DOHH2 (cell line): ENCODE measurements around the gene TARS3.
A peak's percentile ranks its signal among the peaks of the same experiment; 100 is the strongest.

Experiments used
- H3F3A ChIP-seq: fragments of 200-600 bp; sonication (generic), shearing (Covaris generic); 2 replicates; pipeline ENCODE4 v1.6.0; 2016; ENCODE audit warnings: antibody characterized with exemption, mild to moderate bottlenecking; ENCODE audit not compliant: control insufficient read depth, insufficient read depth
- H3K27ac ChIP-seq: fragments of 200-600 bp; sonication (generic); 2 replicates; pipeline ENCODE4 v1.5.1; 2014; ENCODE audit warnings: low read depth, mild to moderate bottlenecking, low read length, moderate library complexity
- H3K27me3 ChIP-seq: fragments of 200-600 bp; sonication (generic); 2 replicates; pipeline ENCODE4 v1.6.1; 2014; ENCODE audit warnings: mild to moderate bottlenecking, low read length, mixed read lengths; ENCODE audit not compliant: control insufficient read depth
- H3K36me3 ChIP-seq: fragments of 200-600 bp; sonication (generic); 2 replicates; pipeline ENCODE4 v1.6.1; 2014; ENCODE audit warnings: mild to moderate bottlenecking, low read length, moderate library complexity, mixed read lengths; ENCODE audit not compliant: control insufficient read depth
- H3K4me1 ChIP-seq: fragments of 200-600 bp; sonication (generic); 2 replicates; pipeline ENCODE4 v1.6.1; 2014; ENCODE audit warnings: mild to moderate bottlenecking, low read length, mixed read lengths; ENCODE audit not compliant: control insufficient read depth
- H3K4me2 ChIP-seq: fragments of 200-600 bp; sonication (generic); 2 replicates; pipeline ENCODE4 v1.6.0; 2014; ENCODE audit warnings: mild to moderate bottlenecking, low read length, moderate library complexity
- H3K4me3 ChIP-seq: fragments of 200-600 bp; sonication (generic); 2 replicates; pipeline ENCODE4 v1.5.1; 2014; ENCODE audit warnings: mild to moderate bottlenecking, low read length, mixed read lengths
- H3K79me2 ChIP-seq: fragments of 200-600 bp; sonication (generic); 2 replicates; pipeline ENCODE4 v1.6.1; 2014; ENCODE audit warnings: mild to moderate bottlenecking, low read length, mixed read lengths; ENCODE audit not compliant: control insufficient read depth
- H3K9me2 ChIP-seq: fragments of 200-600 bp; sonication (generic); replicated peaks from 2 replicates; pipeline ENCODE4 v1.6.1; 2014; ENCODE audit warnings: mild to moderate bottlenecking, low read length, mixed read lengths; ENCODE audit not compliant: control insufficient read depth
- H3K9me3 ChIP-seq: fragments of 200-600 bp; sonication (generic); 2 replicates; pipeline ENCODE4 v1.6.1; 2014; ENCODE audit warnings: antibody characterized with exemption, low read length, mixed read lengths; ENCODE audit not compliant: control insufficient read depth, insufficient read depth
- H4K20me1 ChIP-seq: fragments of 200-600 bp; sonication (generic); 2 replicates; pipeline ENCODE4 v1.6.0; 2014; ENCODE audit warnings: low read depth, mild to moderate bottlenecking, antibody characterized with exemption, low read length, moderate library complexity; ENCODE audit not compliant: control insufficient read depth, insufficient read depth
- EZH2phosphoT487 ChIP-seq: fragments of 200-600 bp; sonication (generic); IDR thresholded peaks from 2 replicates; pipeline ENCODE4 v1.6.1; 2017; ENCODE audit warnings: borderline replicate concordance, mild to moderate bottlenecking, antibody characterized with exemption, low read length, moderate library complexity, mixed read lengths
- TF ChIP-seq, protein P1 (sequence below): fragments of 200-600 bp; sonication (generic); IDR thresholded peaks from one replicate; pipeline ENCODE4 v1.5.1; 2014; ENCODE audit warnings: antibody characterized with exemption, mild to moderate bottlenecking, low read depth, low read length; ENCODE audit not compliant: poor library complexity, severe bottlenecking

The TARS3 gene

DNA sequence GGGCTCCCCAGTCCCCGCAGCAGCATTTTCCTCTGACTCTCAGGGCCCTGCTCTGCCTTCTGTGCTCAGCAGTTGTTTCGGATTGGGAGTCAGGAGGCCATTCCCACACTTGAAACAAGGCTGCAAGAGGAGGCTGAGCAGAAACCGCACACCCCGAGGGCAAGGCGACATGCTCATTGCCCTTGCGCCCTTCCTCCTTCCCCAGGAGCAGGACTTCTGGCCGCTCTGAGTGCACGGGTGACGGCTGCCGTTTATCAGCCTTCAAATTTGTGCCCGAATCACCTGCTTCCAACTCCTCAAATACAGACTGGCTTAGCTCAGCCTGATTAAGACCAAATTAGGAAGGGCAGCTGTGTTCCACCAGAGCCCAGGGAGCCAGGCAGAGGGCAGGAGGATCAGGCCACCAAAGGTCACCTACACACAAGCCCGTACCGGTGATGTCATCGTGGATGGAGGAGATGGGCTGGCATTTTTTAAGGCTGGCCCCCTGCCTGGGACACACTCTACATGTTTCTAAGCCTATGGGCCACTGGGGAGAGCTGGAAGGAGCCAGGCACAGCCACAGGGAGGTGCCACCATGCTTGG is 110.2 kb downstream of the TARS3 start:
- H3K4me2 ChIP-seq, result 0 out of 2 replicates have a peak overlapping the region, but pooled peaks have one; percentile 5
- no peak overlapping the region for H3K4me3 ChIP-seq
- no peaks in the 10 kb centered on the region for H3K79me2 ChIP-seq
- TF ChIP-seq, protein P1, sequence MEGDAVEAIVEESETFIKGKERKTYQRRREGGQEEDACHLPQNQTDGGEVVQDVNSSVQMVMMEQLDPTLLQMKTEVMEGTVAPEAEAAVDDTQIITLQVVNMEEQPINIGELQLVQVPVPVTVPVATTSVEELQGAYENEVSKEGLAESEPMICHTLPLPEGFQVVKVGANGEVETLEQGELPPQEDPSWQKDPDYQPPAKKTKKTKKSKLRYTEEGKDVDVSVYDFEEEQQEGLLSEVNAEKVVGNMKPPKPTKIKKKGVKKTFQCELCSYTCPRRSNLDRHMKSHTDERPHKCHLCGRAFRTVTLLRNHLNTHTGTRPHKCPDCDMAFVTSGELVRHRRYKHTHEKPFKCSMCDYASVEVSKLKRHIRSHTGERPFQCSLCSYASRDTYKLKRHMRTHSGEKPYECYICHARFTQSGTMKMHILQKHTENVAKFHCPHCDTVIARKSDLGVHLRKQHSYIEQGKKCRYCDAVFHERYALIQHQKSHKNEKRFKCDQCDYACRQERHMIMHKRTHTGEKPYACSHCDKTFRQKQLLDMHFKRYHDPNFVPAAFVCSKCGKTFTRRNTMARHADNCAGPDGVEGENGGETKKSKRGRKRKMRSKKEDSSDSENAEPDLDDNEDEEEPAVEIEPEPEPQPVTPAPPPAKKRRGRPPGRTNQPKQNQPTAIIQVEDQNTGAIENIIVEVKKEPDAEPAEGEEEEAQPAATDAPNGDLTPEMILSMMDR, result no peak
- no peak for TF ChIP-seq EZH2phosphoT487
- no peaks in the 10 kb centered on the region for H3F3A ChIP-seq
- no peaks in the 10 kb centered on the region for H4K20me1 ChIP-seq
- no peak overlapping the region for H3K27ac ChIP-seq
- H3K9me2 ChIP-seq, result no peaks in the 10 kb centered on the region
- no peaks in the 10 kb centered on the region for H3K27me3 ChIP-seq
- H3K9me3 ChIP-seq, result no peaks in the 10 kb centered on the region
- H3K36me3 ChIP-seq, result no peaks in the 10 kb centered on the region
- H3K4me1 ChIP-seq, result peaks cover 8% of the 10 kb centered on the region

DNA sequence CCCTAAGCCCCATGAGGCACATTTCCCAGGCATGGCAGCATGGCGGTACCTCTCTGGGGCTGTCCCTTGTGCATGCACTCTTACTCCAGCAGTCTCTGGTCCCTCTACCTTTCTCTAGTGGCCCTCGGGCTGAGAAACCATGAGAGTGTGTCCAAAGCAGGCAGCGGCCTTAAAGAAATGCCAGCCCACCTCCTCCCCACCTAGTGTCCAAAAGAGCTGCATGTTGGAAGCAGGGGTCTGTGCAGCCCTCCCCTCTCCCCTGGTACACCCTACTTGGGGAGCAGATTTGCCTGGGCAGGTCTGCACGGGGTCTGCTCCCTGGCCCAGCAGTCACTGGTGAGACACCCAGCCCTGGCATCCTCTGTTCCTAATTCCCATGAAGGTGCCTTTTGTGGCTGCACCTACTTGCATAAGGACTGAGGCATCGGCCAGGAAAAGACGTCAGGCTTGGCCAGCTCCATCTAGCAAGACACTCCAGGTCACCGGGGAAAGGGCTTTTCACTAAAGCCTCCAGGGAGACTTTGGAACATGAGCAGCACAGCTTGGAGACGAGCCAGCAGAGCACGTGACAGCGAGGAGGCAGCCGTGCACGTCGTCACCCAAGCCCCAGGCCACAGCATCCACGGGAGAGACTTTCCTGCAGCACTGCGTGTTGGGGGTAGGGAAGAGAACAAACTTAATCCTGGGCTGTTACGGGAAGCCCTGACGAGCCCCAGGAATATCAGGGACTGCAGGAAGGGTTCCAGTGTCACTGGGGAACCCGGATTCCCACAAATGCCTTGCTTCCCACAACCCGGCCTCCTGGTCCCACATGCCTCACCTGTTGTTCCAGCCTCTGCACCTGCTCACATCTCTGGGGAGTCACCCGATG is 110.9 kb downstream of the TARS3 start:
- Histone ChIP-seq H3K4me2 (0 out of 2 replicates have a peak overlapping the region, but pooled peaks have one; percentile 5), H3K4me3 (no peak overlapping the region), H4K20me1 (no peaks in the 10 kb centered on the region), H3K9me2 (no peaks in the 10 kb centered on the region), H3K27me3 (no peaks in the 10 kb centered on the region), H3K36me3 (no peaks in the 10 kb centered on the region), H3K9me3 (no peaks in the 10 kb centered on the region), H3K79me2 (no peaks in the 10 kb centered on the region), H3F3A (no peaks in the 10 kb centered on the region), H3K4me1 (peaks cover 8% of the 10 kb centered on the region), H3K27ac (no peak overlapping the region)
- TF ChIP-seq, protein P1, result no peak
- TF ChIP-seq EZH2phosphoT487, result no peak

DNA sequence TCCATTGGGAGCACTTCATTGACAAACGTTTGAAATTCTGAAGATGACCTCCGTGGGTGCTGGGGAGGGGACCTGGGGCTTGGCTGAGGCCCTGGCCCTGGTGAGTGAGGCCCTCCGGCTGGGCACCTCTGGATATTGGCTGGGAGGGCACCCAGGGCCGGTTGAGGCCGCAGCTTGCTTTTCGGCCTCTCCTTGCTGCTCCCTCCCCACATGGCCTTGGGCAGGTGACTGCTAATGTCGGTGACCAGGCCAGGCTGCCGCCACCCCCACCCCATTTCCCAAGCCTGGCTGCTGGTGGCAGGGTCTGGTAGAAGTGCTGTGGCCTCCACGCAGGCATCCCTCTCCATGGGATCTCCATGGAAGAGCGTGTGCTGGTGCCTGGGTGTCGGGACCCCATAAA is 111.6 kb downstream of the TARS3 start:
- Histone ChIP-seq H3K9me2 (no peaks in the 10 kb centered on the region), H3F3A (no peaks in the 10 kb centered on the region), H3K4me1 (peaks cover 8% of the 10 kb centered on the region), H3K79me2 (no peaks in the 10 kb centered on the region), H3K4me2 (no peak overlapping the region), H3K9me3 (no peaks in the 10 kb centered on the region), H4K20me1 (no peaks in the 10 kb centered on the region), H3K27me3 (no peaks in the 10 kb centered on the region), H3K36me3 (no peaks in the 10 kb centered on the region), H3K27ac (no peak overlapping the region), H3K4me3 (no peak overlapping the region)
- no peak for TF ChIP-seq EZH2phosphoT487
- TF ChIP-seq, protein P1, result no peak
